Measurements from ENCODE around the gene SERPINB6. TPM values are rescaled to one million over a fixed set of nuclear protein-coding genes. Genes with fewer than 3 reads are reported as not detected.
"Not testable (repeated sequence)": the region's sequence is repeated elsewhere in the genome, so short reads cannot be mapped to it uniquely, and the experiment has no call there.

Gene SERPINB6
- total and polyA plus RNA-seq, 9 of the 15 experiments (the other 6 are each of a cell fraction or from before 2014, with no cell fraction given): 86.6 to 211 (median 143) TPM

DNA sequence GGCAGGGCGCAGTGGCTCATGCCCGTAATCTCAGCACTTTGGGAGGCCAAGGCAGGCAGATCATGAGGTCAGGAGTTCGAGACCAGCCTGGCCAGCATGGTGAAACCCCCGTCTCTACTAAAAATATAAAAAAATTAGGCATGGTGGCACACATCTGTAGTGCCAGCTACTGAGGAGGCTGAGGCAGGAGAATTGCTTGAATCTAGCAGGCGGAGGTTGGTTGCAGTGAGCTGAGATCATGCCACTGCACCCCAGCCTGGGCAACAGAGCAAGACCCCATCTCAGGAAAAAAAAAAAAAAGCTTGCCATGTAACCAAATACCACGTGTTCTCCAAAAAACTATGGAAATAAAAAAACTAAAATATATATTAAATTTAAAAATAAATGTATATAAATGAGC is 1.8 kb upstream of the SERPINB6 start:
- DNase-seq (ENCODE audit: extremely low read depth in 1 of 4, low spot score in 3 of 4); H2AFZ ChIP-seq (ENCODE audit: low read depth, low read length); H3K4me2 ChIP-seq (ENCODE audit: insufficient read depth, low read length); BruUV-seq (replicated peaks); H3K27me3 ChIP-seq (ENCODE audit: control insufficient read depth in 2 of 2, insufficient read depth in 2 of 2, low read length in 2 of 2); in situ Hi-C loops (cut with MboI); H4K20me1 ChIP-seq (replicated peaks; ENCODE audit: control insufficient read depth, insufficient read depth, low read length); intact Hi-C loops (cut with micrococcal nuclease); ATAC-seq; H3K36me3 ChIP-seq (ENCODE audit: control insufficient read depth, insufficient read depth, low read length); FAIRE-seq; H3K9me3 ChIP-seq (replicated peaks; ENCODE audit: control insufficient read depth, insufficient read depth, low read depth, low read length); H3K27ac ChIP-seq (ENCODE audit: extremely low read depth, low read depth, low read length); H3K4me3 ChIP-seq; H3K9ac ChIP-seq (ENCODE audit: insufficient read depth in 1 of 2, low read depth in 2 of 2, low read length in 2 of 2); H3K9me1 ChIP-seq (ENCODE audit: control insufficient read depth, insufficient read depth, low read length): not testable (repeated sequence)
- TF ChIP-seq BCOR (IDR thresholded peaks at IDR 0.05) (peak; percentile 75), RBM25 (IDR thresholded peaks at IDR 0.05; ENCODE audit: low read depth, low read length, severe bottlenecking) (peak; percentile 41), ZNF121 (CRISPR knock-in tag; conservative IDR thresholded peaks at IDR 0.05) (peak; percentile 98)
- Histone ChIP-seq H3K79me2 (ENCODE audit: control insufficient read depth, insufficient read depth, low read length) (peaks cover 36% of the 10 kb centered on the region), H3K4me1 (replicated peaks in 1 of 2; ENCODE audit: control insufficient read depth in 2 of 2, insufficient read depth in 2 of 2, low read length in 2 of 2) (peaks cover 26 to 44% of the 10 kb centered on the region in 2 experiments)
- 97% methylated on average over 6 of the region's 6 CpGs for WGBS (ENCODE audit: insufficient coverage, low coverage, missing lambda C conversion rate)
- POLR2A ChIA-PET: interaction anchor here (0.6 to 1.3 kb wide), 2 partner anchors 18 to 43 kb away, joined by 3 to 5 read pairs; no protein-coding TSS in a partner anchor
- CTCF ChIA-PET (ENCODE audit: low intra/inter-chr PET ratio): interaction anchor here (0.7 kb wide), 2 partner anchors 15 to 175 kb away, joined by 3 read pairs; no protein-coding TSS in a partner anchor

DNA sequence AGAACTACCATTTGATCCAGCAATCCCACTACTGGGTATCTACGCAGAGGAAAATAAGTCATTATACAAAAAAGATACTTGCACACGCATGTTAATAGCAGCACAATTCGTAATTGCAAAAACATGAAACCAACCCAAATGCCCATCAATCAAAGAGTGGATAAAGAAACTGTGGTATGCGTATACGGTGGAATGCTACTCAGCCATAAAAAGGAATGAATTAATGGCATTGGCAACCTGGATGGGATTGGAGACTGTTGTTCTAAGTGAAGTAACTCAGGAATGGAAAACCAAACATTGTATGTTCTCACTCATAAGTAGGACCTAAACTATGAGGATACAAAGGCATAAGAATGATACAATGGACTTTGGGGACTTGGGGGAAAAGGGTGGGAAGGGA is 1.3 kb upstream of the SERPINB6 start:
- 95% methylated on average over 5 of the region's 5 CpGs for WGBS (ENCODE audit: insufficient coverage, low coverage, missing lambda C conversion rate)
- POLR2A ChIA-PET: interaction anchor here (1.6 kb wide), 2 partner anchors 14 to 27 kb away, joined by 7 to 8 read pairs; no protein-coding TSS in a partner anchor

DNA sequence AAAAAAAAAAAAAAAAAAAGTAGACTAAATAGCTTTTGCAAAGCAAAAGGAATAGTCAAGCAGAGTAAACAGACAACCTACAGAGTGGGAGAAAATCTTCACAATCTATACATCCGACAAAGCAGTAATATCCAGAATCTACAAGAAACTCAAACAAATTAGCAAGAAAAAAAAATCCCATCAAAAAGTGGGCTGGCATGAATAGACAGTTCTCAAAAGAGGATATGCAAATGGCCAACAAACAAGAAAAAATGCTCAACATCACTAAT is 786 bp upstream of the SERPINB6 start:
- H3K36me3 ChIP-seq (ENCODE audit: control insufficient read depth, insufficient read depth, low read length); H3K27me3 ChIP-seq (ENCODE audit: control insufficient read depth in 2 of 2, insufficient read depth in 2 of 2, low read length in 2 of 2); DNase-seq (ENCODE audit: extremely low read depth in 1 of 4, low spot score in 3 of 4); ATAC-seq; H3K9me3 ChIP-seq (replicated peaks; ENCODE audit: control insufficient read depth, insufficient read depth, low read depth, low read length); FAIRE-seq; CTCF ChIA-PET (ENCODE audit: low intra/inter-chr PET ratio); H4K20me1 ChIP-seq (replicated peaks; ENCODE audit: control insufficient read depth, insufficient read depth, low read length); intact Hi-C loops (cut with micrococcal nuclease); in situ Hi-C loops (cut with MboI); BruUV-seq (replicated peaks); H3K9me1 ChIP-seq (ENCODE audit: control insufficient read depth, insufficient read depth, low read length): not testable (repeated sequence)
- 0 out of 2 replicates have a peak overlapping the region, but pooled peaks have one; percentile 67 for H3K4me3 ChIP-seq
- H3K4me1 ChIP-seq (replicated peaks in 1 of 2; ENCODE audit: control insufficient read depth in 2 of 2, insufficient read depth in 2 of 2, low read length in 2 of 2): peaks cover 26 to 35% of the 10 kb centered on the region in 2 experiments
- H3K79me2 ChIP-seq (ENCODE audit: control insufficient read depth, insufficient read depth, low read length): peaks cover 44% of the 10 kb centered on the region
- POLR2A ChIA-PET: interaction anchor here (0.8 to 1.6 kb wide), 11 partner anchors 8 to 266 kb away, joined by 3 to 14 read pairs (median 5); no protein-coding TSS in a partner anchor
- peak overlapping the region; percentile 76 to 93; a peak in 3 of 4 replicates for H3K9ac ChIP-seq (ENCODE audit: insufficient read depth in 1 of 2, low read depth in 2 of 2, low read length in 2 of 2)
- peak overlapping the region; percentile 71; the same call in 1 of the 2 replicates for H3K4me2 ChIP-seq (ENCODE audit: insufficient read depth, low read length)
- WGBS (ENCODE audit: insufficient coverage, low coverage, missing lambda C conversion rate): 73% methylated on average over 1 of the region's 1 CpG
- H3K27ac ChIP-seq (ENCODE audit: extremely low read depth, low read depth, low read length): peak overlapping the region; percentile 83; the same call in 2 of the 3 replicates
- peak overlapping the region; percentile 87 for H2AFZ ChIP-seq (ENCODE audit: low read depth, low read length)

More for the DNA sequence above, 1.3 kb upstream of the SERPINB6 start:
- peaks cover 41% of the 10 kb centered on the region for H3K79me2 ChIP-seq (ENCODE audit: control insufficient read depth, insufficient read depth, low read length)
- H4K20me1 ChIP-seq (replicated peaks; ENCODE audit: control insufficient read depth, insufficient read depth, low read length); DNase-seq (ENCODE audit: extremely low read depth in 1 of 4, low spot score in 3 of 4); intact Hi-C loops (cut with micrococcal nuclease); H3K36me3 ChIP-seq (ENCODE audit: control insufficient read depth, insufficient read depth, low read length); H3K4me3 ChIP-seq; in situ Hi-C loops (cut with MboI); H3K9me3 ChIP-seq (replicated peaks; ENCODE audit: control insufficient read depth, insufficient read depth, low read depth, low read length); H3K9me1 ChIP-seq (ENCODE audit: control insufficient read depth, insufficient read depth, low read length); H2AFZ ChIP-seq (ENCODE audit: low read depth, low read length); FAIRE-seq; H3K9ac ChIP-seq (ENCODE audit: insufficient read depth in 1 of 2, low read depth in 2 of 2, low read length in 2 of 2); H3K27ac ChIP-seq (ENCODE audit: extremely low read depth, low read depth, low read length); H3K27me3 ChIP-seq (ENCODE audit: control insufficient read depth in 2 of 2, insufficient read depth in 2 of 2, low read length in 2 of 2); CTCF ChIA-PET (ENCODE audit: low intra/inter-chr PET ratio); H3K4me2 ChIP-seq (ENCODE audit: insufficient read depth, low read length); ATAC-seq; BruUV-seq (replicated peaks): not testable (repeated sequence)
- H3K4me1 ChIP-seq (replicated peaks in 1 of 2; ENCODE audit: control insufficient read depth in 2 of 2, insufficient read depth in 2 of 2, low read length in 2 of 2): peaks cover 26 to 39% of the 10 kb centered on the region in 2 experiments
- peak; percentile 35 for TF ChIP-seq ZNF146 (CRISPR knock-in tag; IDR thresholded peaks at IDR 0.05; ENCODE audit: unreplicated experiment)

Data from K562 (cell line).